SK-N-SH treated with all-trans-retinoic acid at 6 μM for 48 hours (cell line): ENCODE data around the gene MTA1.

ENCODE experiments used
- ATAC-seq: fragments of 200-7000 bp; cut with Tn5 transposase; 3 replicates; pipeline ENCODE4 v1.9.1; 2020; ENCODE audit warnings: mild to moderate bottlenecking, moderate library complexity
- ARNTL ChIP-seq: fragments of 450-650 bp; formaldehyde crosslinking; IDR thresholded peaks from 2 replicates; pipeline ENCODE4 v1.5.0; 2020; ENCODE audit warnings: low read depth, mild to moderate bottlenecking, moderate library complexity, borderline replicate concordance
- BACH2 ChIP-seq: fragments of 250-450 bp; sonication (Bioruptor Pico); IDR thresholded peaks from 2 replicates; pipeline ENCODE4 v1.9.0; 2021; ENCODE audit warnings: mild to moderate bottlenecking, borderline replicate concordance
- CSDC2 ChIP-seq: fragments of 250-450 bp; sonication (Bioruptor Pico); IDR thresholded peaks from 2 replicates; pipeline ENCODE4 v1.5.0; 2020; ENCODE audit warnings: mild to moderate bottlenecking, moderate library complexity
- CSRNP3 ChIP-seq: fragments of 250-450 bp; sonication (Bioruptor Pico); IDR thresholded peaks from 2 replicates; pipeline ENCODE4 v1.5.1; 2021; ENCODE audit warnings: mild to moderate bottlenecking, moderate library complexity
- ESRRG ChIP-seq: fragments of 250-450 bp; sonication (Bioruptor Pico); IDR thresholded peaks from 2 replicates; pipeline ENCODE4 v1.6.1; 2021; ENCODE audit warnings: mild to moderate bottlenecking
- ISL1 ChIP-seq: fragments of 250-450 bp; sonication (Bioruptor Pico); IDR thresholded peaks from 2 replicates; pipeline ENCODE4 v2.1.2; 2022; ENCODE audit warnings: mild to moderate bottlenecking, moderate library complexity
- OSR1 ChIP-seq: fragments of 250-450 bp; sonication (Bioruptor Pico); IDR thresholded peaks from 2 replicates; pipeline ENCODE4 v1.8.0; 2022; ENCODE audit warnings: moderate library complexity, mild to moderate bottlenecking, inconsistent platforms
- POU6F1 ChIP-seq: fragments of 250-450 bp; sonication (Bioruptor Pico); IDR thresholded peaks from 2 replicates; pipeline ENCODE4 v1.8.0; 2021; ENCODE audit warnings: low read depth, mild to moderate bottlenecking, moderate library complexity, borderline replicate concordance
- RARB ChIP-seq: fragments of 250-450 bp; sonication (Bioruptor Pico); IDR thresholded peaks from 2 replicates; pipeline ENCODE4 v1.8.0; 2021; ENCODE audit warnings: mild to moderate bottlenecking, moderate library complexity
- SNAI2 ChIP-seq: fragments of 250-450 bp; sonication (Bioruptor Pico); IDR thresholded peaks from 2 replicates; pipeline ENCODE4 v1.5.0; 2020; ENCODE audit warnings: mild to moderate bottlenecking, moderate library complexity
- TOX ChIP-seq: fragments of 250-450 bp; sonication (Bioruptor Pico); IDR thresholded peaks from 2 replicates; pipeline ENCODE4 v1.8.0; 2021; ENCODE audit warnings: mild to moderate bottlenecking, moderate library complexity, borderline replicate concordance
- TSHZ2 ChIP-seq: fragments of 250-450 bp; sonication (Bioruptor Pico); IDR thresholded peaks from 2 replicates; pipeline ENCODE4 v1.5.0; 2020; ENCODE audit warnings: mild to moderate bottlenecking, moderate library complexity
- ZC3H10 ChIP-seq: fragments of 250-450 bp; sonication (Bioruptor Pico); IDR thresholded peaks from 2 replicates; pipeline ENCODE4 v1.5.1; 2021; ENCODE audit warnings: mild to moderate bottlenecking, moderate library complexity
- ZFP3 ChIP-seq: fragments of 250-450 bp; sonication (Bioruptor Pico); IDR thresholded peaks from 2 replicates; pipeline ENCODE4 v1.5.0; 2020; ENCODE audit warnings: mild to moderate bottlenecking, moderate library complexity
- ZFP30 ChIP-seq: fragments of 450-650 bp; formaldehyde crosslinking; IDR thresholded peaks from 2 replicates; pipeline ENCODE4 v1.5.0; 2022; ENCODE audit warnings: mild to moderate bottlenecking, moderate library complexity
- ZNF565 ChIP-seq: fragments of 450-650 bp; formaldehyde crosslinking; conservative IDR thresholded peaks from 2 replicates; pipeline ENCODE4 v1.5.0; 2020; ENCODE audit warnings: low read depth, mild to moderate bottlenecking, moderate library complexity
- ZNF70 ChIP-seq: fragments of 450-650 bp; formaldehyde crosslinking; IDR thresholded peaks from 2 replicates; pipeline ENCODE4 v1.5.0; 2020; ENCODE audit warnings: mild to moderate bottlenecking, moderate library complexity
- ZNF8 ChIP-seq: fragments of 450-650 bp; formaldehyde crosslinking; IDR thresholded peaks from 2 replicates; pipeline ENCODE4 v1.5.0; 2020; ENCODE audit warnings: mild to moderate bottlenecking, moderate library complexity
- TF ChIP-seq, protein P1 (sequence below): fragments of 250-450 bp; sonication (Bioruptor Pico); IDR thresholded peaks from 2 replicates; pipeline ENCODE4 v1.8.0; 2020; ENCODE audit warnings: mild to moderate bottlenecking, moderate library complexity, borderline replicate concordance
- TF ChIP-seq, protein P2 (sequence below): fragments of 250-450 bp; sonication (Bioruptor Pico); IDR thresholded peaks from 2 replicates; pipeline ENCODE4 v1.5.1; 2020; ENCODE audit warnings: low read depth, mild to moderate bottlenecking, moderate library complexity

MTA1 gene

GRCh38 chr14:105374389-105374788 is 45.2 kb upstream of the MTA1 start (continued):
- TF ChIP-seq, protein P1, sequence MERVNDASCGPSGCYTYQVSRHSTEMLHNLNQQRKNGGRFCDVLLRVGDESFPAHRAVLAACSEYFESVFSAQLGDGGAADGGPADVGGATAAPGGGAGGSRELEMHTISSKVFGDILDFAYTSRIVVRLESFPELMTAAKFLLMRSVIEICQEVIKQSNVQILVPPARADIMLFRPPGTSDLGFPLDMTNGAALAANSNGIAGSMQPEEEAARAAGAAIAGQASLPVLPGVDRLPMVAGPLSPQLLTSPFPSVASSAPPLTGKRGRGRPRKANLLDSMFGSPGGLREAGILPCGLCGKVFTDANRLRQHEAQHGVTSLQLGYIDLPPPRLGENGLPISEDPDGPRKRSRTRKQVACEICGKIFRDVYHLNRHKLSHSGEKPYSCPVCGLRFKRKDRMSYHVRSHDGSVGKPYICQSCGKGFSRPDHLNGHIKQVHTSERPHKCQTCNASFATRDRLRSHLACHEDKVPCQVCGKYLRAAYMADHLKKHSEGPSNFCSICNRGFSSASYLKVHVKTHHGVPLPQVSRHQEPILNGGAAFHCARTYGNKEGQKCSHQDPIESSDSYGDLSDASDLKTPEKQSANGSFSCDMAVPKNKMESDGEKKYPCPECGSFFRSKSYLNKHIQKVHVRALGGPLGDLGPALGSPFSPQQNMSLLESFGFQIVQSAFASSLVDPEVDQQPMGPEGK (CRISPR knock-in tag), result no peak
- TF ChIP-seq SNAI2 (CRISPR knock-in tag), result no peak

GRCh38 chr14:105375635-105376057 is 44.0 kb upstream of the MTA1 start:
- TF ChIP-seq RARB (CRISPR knock-in tag) (no peak), ZFP3 (no peak), SNAI2 (CRISPR knock-in tag) (no peak), TSHZ2 (CRISPR knock-in tag) (no peak), CSDC2 (CRISPR knock-in tag) (no peak), TOX (no peak), CSRNP3 (CRISPR knock-in tag) (no peak), BACH2 (CRISPR knock-in tag) (no peak), ZNF70 (CRISPR knock-in tag) (no peak), OSR1 (CRISPR knock-in tag) (no peak), ESRRG (CRISPR knock-in tag) (no peak), ZNF8 (CRISPR knock-in tag) (no peak), POU6F1 (CRISPR knock-in tag) (no peak), ISL1 (no peak), ZNF565 (CRISPR knock-in tag) (no peak), ARNTL (CRISPR knock-in tag) (no peak), ZFP30 (no peak), ZC3H10 (CRISPR knock-in tag) (no peak)
- TF ChIP-seq, protein P2, sequence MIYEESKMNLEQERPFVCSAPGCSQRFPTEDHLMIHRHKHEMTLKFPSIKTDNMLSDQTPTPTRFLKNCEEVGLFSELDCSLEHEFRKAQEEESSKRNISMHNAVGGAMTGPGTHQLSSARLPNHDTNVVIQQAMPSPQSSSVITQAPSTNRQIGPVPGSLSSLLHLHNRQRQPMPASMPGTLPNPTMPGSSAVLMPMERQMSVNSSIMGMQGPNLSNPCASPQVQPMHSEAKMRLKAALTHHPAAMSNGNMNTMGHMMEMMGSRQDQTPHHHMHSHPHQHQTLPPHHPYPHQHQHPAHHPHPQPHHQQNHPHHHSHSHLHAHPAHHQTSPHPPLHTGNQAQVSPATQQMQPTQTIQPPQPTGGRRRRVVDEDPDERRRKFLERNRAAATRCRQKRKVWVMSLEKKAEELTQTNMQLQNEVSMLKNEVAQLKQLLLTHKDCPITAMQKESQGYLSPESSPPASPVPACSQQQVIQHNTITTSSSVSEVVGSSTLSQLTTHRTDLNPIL, result no peak
- TF ChIP-seq, protein P1 (CRISPR knock-in tag), result no peak
- TF ChIP-seq, all 23 proteins: peak for 0
- ATAC-seq, result no peak
